Prostate gland (tissue), 2 donors: ENCODE data around the gene PPIB. TPM values are rescaled to one million over a fixed set of nuclear protein-coding genes. Genes with fewer than 3 reads are reported as not detected.

Experiments
- DNase-seq: peaks from one replicate; pipeline ENCODE4 v3.0.0-alpha.2; 2019; ENCODE audit warnings: low spot score
- H3K27ac ChIP-seq, 2 donors: fragments of 200-600 bp; sonication (generic); 2 replicates each; pipeline ENCODE4 v1.5.1; 2017 to 2019
- H3K27me3 ChIP-seq: fragments of 200-600 bp; sonication (generic); replicated peaks from 2 replicates; pipeline ENCODE4 v1.5.1; 2019; ENCODE audit not compliant: insufficient read depth
- H3K36me3 ChIP-seq, 2 donors: fragments of 200-600 bp; sonication (generic); 1 replicate in 1 of 2; 2 replicates in 1 of 2; pipeline versions ENCODE4 v1.5.1 to v1.8.1; 2017 to 2019
- H3K4me1 ChIP-seq: fragments of 200-600 bp; sonication (generic); replicated peaks from 2 replicates; pipeline ENCODE4 v1.5.1; 2019
- H3K4me3 ChIP-seq, 2 donors: fragments of 200-600 bp; sonication (generic); 2 replicates each; pipeline ENCODE4 v1.5.1; 2017 to 2019
- H3K9me3 ChIP-seq: fragments of 200-600 bp; sonication (generic); 2 replicates; pipeline ENCODE4 v1.5.1; 2017
- POLR2A ChIP-seq: fragments of 450-650 bp; IDR thresholded peaks from one replicate; pipeline ENCODE4 v1.6.1; 2016; ENCODE audit warnings: antibody characterized with exemption, mild to moderate bottlenecking
- POLR2AphosphoS5 ChIP-seq: sonication (generic); formaldehyde crosslinking; IDR thresholded peaks from one replicate; pipeline ENCODE4 v1.6.1; 2017; ENCODE audit warnings: antibody characterized with exemption
- WGBS: methylation state at CpG from one replicate; pipeline ENCODE4 v1.1.5; 2018; 5-methylcytosine and 5-hydroxymethylcytosine counted together
- intact Hi-C: fragments of 100-400 bp; cut with DNase I; formaldehyde crosslinking; loops from one replicate; pipeline ENCODE4 v1.14.2; 2022
- total RNA-seq, 2 donors: library from RNA; depleted of rRNA; stranded (reverse); fragments of >200 nt; gene quantifications; one replicate each; pipeline ENCODE4 v1.1.0, GENCODE V29; 2016
- TF ChIP-seq, protein P1 (sequence below), 4 experiments: fragments of 200-600 bp in 2 of 4; fragments of 450-650 bp in 2 of 4; sonication (generic) in 2 of 4; IDR thresholded peaks; 1 replicate in 3 of 4; 2 replicates in 1 of 4; pipeline ENCODE4 v1.5.1; 2016 to 2019; ENCODE audit warnings: antibody characterized with exemption in 4 of 4, mild to moderate bottlenecking in 2 of 4, moderate library complexity in 2 of 4

PPIB gene
- total RNA-seq, 2 donors from 2014 or later: 372 to 624 TPM

- DNase-seq: no peak
- Histone ChIP-seq H3K27me3 (no peaks in the 10 kb centered on the region), H3K4me1 (peaks cover 15% of the 10 kb centered on the region), H3K36me3 (peaks cover 16 to 27% of the 10 kb centered on the region in 2 donors), H3K27ac (peak overlapping the region; percentile 79 to 85), H3K4me3 (peak overlapping the region; percentile 78 to 80), H3K9me3 (no peaks in the 10 kb centered on the region)
- WGBS: 43% methylated on average over 12 of the region's 12 CpGs
- intact Hi-C loops: loop anchor here (5.0 kb wide), 1 partner anchor 65 kb away; the partner anchor contains the start of gene SNX1
- TF ChIP-seq POLR2AphosphoS5: no peak
- TF ChIP-seq, protein P1, sequence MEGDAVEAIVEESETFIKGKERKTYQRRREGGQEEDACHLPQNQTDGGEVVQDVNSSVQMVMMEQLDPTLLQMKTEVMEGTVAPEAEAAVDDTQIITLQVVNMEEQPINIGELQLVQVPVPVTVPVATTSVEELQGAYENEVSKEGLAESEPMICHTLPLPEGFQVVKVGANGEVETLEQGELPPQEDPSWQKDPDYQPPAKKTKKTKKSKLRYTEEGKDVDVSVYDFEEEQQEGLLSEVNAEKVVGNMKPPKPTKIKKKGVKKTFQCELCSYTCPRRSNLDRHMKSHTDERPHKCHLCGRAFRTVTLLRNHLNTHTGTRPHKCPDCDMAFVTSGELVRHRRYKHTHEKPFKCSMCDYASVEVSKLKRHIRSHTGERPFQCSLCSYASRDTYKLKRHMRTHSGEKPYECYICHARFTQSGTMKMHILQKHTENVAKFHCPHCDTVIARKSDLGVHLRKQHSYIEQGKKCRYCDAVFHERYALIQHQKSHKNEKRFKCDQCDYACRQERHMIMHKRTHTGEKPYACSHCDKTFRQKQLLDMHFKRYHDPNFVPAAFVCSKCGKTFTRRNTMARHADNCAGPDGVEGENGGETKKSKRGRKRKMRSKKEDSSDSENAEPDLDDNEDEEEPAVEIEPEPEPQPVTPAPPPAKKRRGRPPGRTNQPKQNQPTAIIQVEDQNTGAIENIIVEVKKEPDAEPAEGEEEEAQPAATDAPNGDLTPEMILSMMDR (IDR thresholded peaks at IDR 0.05): no peak
- TF ChIP-seq POLR2A: no peak
These were observed 939 bp downstream of the PPIB start for GRCh38 chr15:64161688-64162477.

DNA sequence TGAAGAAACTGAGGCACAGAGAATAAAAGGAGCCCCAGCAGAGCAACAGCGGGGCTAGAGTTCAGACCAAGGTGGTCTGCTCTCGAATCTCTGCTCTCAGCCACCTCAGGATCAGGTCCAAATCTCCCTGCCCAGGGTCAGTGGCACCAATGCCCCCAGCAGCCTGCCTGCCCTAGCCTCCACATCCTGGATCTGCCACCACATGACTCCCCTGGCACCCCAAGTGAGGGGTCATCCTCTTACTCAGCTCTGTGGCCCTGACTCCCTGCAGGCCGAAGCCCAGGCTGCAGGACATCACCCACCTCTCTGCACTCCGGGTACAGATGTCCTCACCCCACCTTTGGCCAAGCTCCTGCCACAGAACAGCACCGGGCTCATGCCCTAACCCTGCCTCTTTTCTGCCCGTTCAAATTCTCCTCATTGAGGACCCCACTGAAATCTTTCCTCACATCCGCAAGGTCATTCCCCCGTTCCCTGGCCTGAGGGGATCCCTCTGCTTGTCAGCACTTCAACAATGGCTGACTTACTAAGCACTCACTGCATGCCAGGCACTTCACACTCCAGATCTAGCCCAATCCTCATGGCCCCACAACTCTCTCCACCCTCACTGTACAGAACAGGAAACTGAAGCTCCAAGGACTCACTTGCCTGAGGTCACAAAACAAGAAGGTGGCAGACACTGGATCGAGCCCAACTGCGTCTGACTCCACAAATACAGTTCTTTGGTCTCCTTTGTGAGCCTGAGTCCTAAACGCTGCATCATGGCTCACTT is 4.3 kb downstream of the PPIB start:
- Histone ChIP-seq H3K36me3 (peaks cover 26 to 38% of the 10 kb centered on the region in 2 donors), H3K4me3 (no peak overlapping the region), H3K27ac (peak overlapping the region in 1 of 2 donors; percentile 14), H3K27me3 (no peaks in the 10 kb centered on the region), H3K9me3 (no peaks in the 10 kb centered on the region), H3K4me1 (peaks cover 15% of the 10 kb centered on the region)
- TF ChIP-seq POLR2A: no peak
- TF ChIP-seq, protein P1 (IDR thresholded peaks at IDR 0.05): no peak
- no peak for TF ChIP-seq POLR2AphosphoS5
- intact Hi-C loops: no loop called here
- no peak for DNase-seq
- 80% methylated on average over 11 of the region's 11 CpGs for WGBS

DNA sequence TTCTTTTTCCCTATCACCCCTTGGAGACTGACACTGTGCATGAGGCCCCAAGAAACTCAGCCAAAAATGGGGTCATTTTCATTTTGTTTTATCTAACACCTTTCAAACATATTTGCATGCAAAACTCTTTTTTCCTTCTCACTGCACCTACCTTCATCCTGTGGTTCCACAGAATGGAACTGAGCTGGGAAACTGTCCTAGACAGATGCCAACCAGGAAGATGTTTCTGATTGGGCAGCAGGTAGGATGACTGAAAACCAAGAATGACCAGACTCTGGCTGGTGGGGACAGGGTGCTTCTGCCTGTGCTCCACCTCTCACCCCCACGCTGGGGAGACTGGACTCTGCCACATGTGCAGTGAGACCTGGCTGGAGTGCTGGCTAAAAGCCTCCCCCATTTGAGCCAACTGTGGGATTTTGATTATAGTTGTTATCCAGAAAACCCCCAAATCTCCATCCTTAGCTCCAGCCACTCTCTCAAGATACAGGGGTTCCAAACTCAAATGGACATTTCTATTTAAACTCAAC is 5.2 kb downstream of the PPIB start:
- no peak for DNase-seq
- peaks cover 26 to 38% of the 10 kb centered on the region in 2 donors for H3K36me3 ChIP-seq
- intact Hi-C loops: no loop called here
- H3K4me3 ChIP-seq: no peak overlapping the region
- no peaks in the 10 kb centered on the region for H3K9me3 ChIP-seq
- TF ChIP-seq POLR2A (no peak), POLR2AphosphoS5 (no peak)
- TF ChIP-seq, protein P1 (IDR thresholded peaks at IDR 0.05): no peak
- WGBS: 69% methylated on average over 1 of the region's 1 CpG
- H3K4me1 ChIP-seq: peaks cover 15% of the 10 kb centered on the region
- H3K27me3 ChIP-seq: no peaks in the 10 kb centered on the region
- no peak overlapping the region for H3K27ac ChIP-seq

GRCh38 chr15:64156652-64157331 is 6.0 kb downstream of the PPIB start:
- intact Hi-C loops: no loop called here

More at GRCh38 chr15:64156652-64157331, 6.0 kb downstream of the PPIB start:
- Histone ChIP-seq H3K36me3 (peaks cover 26 to 38% of the 10 kb centered on the region in 2 donors), H3K4me1 (peaks cover 19% of the 10 kb centered on the region), H3K27ac (no peak overlapping the region), H3K4me3 (no peak overlapping the region), H3K9me3 (no peaks in the 10 kb centered on the region), H3K27me3 (no peaks in the 10 kb centered on the region)
- TF ChIP-seq POLR2A (no peak), POLR2AphosphoS5 (no peak)
- TF ChIP-seq, protein P1 (IDR thresholded peaks at IDR 0.05): no peak
- DNase-seq: no peak
- 86% methylated on average over 16 of the region's 16 CpGs for WGBS
